ENCODE results near the gene ARMCX5. TPM values are rescaled to one million over a fixed set of nuclear protein-coding genes. Genes with fewer than 3 reads are reported as not detected.

The ARMCX5 gene
- total RNA-seq, 1 donor from 2014 or later: 14.3 TPM

Other genes starting within 250 kb of the ARMCX5 start
- gene NXF2B, start 159.5 kb upstream of the ARMCX5 start, total RNA-seq: not detected in 2 replicates
- gene TCP11X2, start 127.7 kb upstream of the ARMCX5 start, total RNA-seq: not detected in 2 replicates
- 5.9 and 6.6 TPM in 2 replicates for gene TMSB15A, start 82.8 kb upstream of the ARMCX5 start, total RNA-seq
- gene GPRASP1, start 52.0 kb downstream of the ARMCX5 start, total RNA-seq: 3.3 and 3.5 TPM in 2 replicates
- 10.6 and 11.0 TPM in 2 replicates for gene GPRASP2, start 112.9 kb downstream of the ARMCX5 start, total RNA-seq
- 4.9 and 5.6 TPM in 2 replicates for gene GPRASP3, start 121.2 kb downstream of the ARMCX5 start, total RNA-seq